Activated CD4-positive, alpha-beta T cell treated with anti-CD3 and anti-CD28 coated beads, Interleukin-2, amount 10 ng/mL, durations not matched to agents 7 days and 5 days (primary cell): ENCODE measurements around the gene NOP10. TPM values are rescaled to one million over a fixed set of nuclear protein-coding genes. Genes with fewer than 3 reads are reported as not detected.
"Not testable (repeated sequence)": the region's sequence is repeated elsewhere in the genome, so short reads cannot be mapped to it uniquely, and the experiment has no call there.

Experiments
- CTCF ChIA-PET: fragments of 350-600 bp; sonication (Branson Sonifier 250); formaldehyde crosslinking; loops from one replicate; lab custom pipeline; 2021; ENCODE audit warnings: antibody characterized with exemption; lab: Charles Lee
- POLR2A ChIA-PET: fragments of 350-600 bp; sonication (Branson Sonifier 250); formaldehyde crosslinking; loops from one replicate; lab custom pipeline; 2021; ENCODE audit warnings: antibody characterized with exemption; lab: Charles Lee
- DNase-seq: peaks from one replicate; pipeline ENCODE4 v3.0.0-alpha.2; 2020
- H3K27ac Mint-ChIP-seq: one replicate; pipeline ENCODE4 v1.8.0; 2021; ENCODE audit warnings: mild to moderate bottlenecking, moderate library complexity, mixed read lengths
- H3K27me3 Mint-ChIP-seq: one replicate; pipeline ENCODE4 v1.8.0; 2021; ENCODE audit warnings: mixed read lengths
- H3K36me3 Mint-ChIP-seq: one replicate; pipeline ENCODE4 v1.8.0; 2021; ENCODE audit warnings: low read depth, mixed read lengths
- H3K4me1 Mint-ChIP-seq: one replicate; pipeline ENCODE4 v1.8.0; 2021; ENCODE audit warnings: mixed read lengths
- H3K4me3 Mint-ChIP-seq: one replicate; pipeline ENCODE4 v1.8.0; 2021; ENCODE audit warnings: mild to moderate bottlenecking, moderate library complexity, mixed read lengths
- H3K9me3 Mint-ChIP-seq: one replicate; pipeline ENCODE4 v1.8.0; 2021; ENCODE audit warnings: mixed read lengths
- total RNA-seq, 2 experiments: library from RNA; stranded (reverse); gene quantifications; one replicate each; pipeline ENCODE4 v1.2.3, GENCODE V29; 2021

NOP10 gene
- 100 to 1,000 TPM; 162 to 207 TPM for total RNA-seq

DNA sequence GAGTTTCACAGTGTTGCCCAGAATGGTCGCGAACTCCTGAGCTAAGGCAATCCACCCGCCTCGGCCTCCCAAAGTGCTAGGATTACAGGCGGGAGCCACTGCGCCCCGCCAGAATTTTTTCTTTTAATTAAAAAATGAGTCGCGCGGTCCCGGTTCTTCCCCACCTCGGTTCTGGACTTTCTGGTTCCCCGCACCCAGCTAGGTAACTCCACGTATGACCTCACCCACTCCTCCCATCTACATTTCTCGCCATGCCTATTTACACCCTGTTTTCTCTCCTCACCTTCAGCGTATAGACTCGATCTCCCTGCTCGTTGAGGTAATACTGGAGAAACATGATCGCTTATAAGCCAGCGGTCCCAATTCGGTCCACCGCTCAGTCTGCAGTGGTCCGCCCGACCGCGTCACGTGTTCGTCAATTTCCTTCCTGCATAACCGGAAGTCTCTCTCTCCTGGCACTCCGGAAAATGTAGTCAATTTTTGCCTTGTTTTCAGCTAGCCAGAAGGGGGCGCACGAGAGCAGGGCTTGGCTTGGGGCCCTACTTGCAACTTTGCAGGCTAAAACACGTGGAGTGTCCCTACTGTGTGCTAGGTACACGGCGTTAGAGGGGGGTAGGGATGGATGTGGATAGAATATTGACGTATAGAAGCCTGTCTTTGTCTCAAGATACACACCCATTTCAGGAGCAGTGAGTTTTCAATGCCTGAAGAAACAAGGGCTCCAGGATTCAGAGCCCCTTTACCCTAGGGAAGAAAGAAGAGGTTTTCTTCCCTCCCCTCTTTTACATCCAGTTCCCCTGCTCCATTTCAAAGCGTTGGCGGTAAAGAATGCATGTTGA lies at the start of gene NOP10, which contains the start of gene NUTM1:
Gene NOP10, minus strand, starts transcription at position 400 of the 839 bp plus-strand sequence. Its CDS starts 63 bp downstream, at position 337.
Gene NUTM1, plus strand, starts transcription at position 579 of the 839 bp plus-strand sequence. CDS start 382 bp downstream, outside the sequence.
- ChIA-PET POLR2A (interaction anchor here (0.7 to 1.1 kb wide), 2 partner anchors 23 to 24 kb away, joined by 3 to 5 read pairs; partner anchors contain the start of gene LPCAT4), CTCF (interaction anchor here (0.6 to 2.7 kb wide), 16 partner anchors 9 to 281 kb away, joined by 3 to 31 read pairs (median 4); partner anchors contain the start of genes KATNBL1 and LPCAT4)
- Mint-ChIP-seq H3K36me3 (peaks cover 27% of the 10 kb centered on the region), H3K27me3 (no peaks in the 10 kb centered on the region), H3K27ac (no peak within 1 kb of the TSS), H3K4me1 (peaks cover 23% of the 10 kb centered on the region), H3K4me3 (no peak within 1 kb of the TSS), H3K9me3 (no peaks in the 10 kb centered on the region)
- peak; percentile 96 for DNase-seq

DNA sequence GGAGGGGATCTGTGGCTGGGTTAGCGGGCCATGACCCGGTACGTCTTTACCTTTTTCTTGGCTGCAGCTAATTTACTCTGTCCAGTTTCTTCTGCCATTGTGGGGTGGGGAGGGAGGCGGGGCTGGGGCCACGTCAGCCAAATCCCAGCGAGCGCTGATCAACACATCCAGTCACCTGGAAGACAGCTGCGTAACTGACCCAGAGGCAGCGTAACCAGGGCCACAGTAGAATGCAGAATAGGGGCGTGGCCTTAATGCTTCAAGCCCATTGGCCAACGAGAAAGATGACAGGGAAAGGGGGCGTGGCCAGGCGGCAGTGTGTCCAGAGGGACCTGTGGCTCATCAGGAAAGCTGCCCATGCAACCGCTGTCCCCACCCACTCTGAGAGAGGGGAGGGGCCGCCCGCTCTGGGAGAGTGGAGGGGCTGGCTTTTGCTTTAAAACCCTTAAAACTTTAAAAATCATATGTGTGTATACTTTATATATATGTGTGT lies 46.7 kb upstream of the NOP10 start:
- H3K36me3 Mint-ChIP-seq, H3K4me1 Mint-ChIP-seq, POLR2A ChIA-PET, H3K27me3 Mint-ChIP-seq, H3K9me3 Mint-ChIP-seq, CTCF ChIA-PET, H3K4me3 Mint-ChIP-seq, H3K27ac Mint-ChIP-seq, DNase-seq: not testable (repeated sequence)

DNA sequence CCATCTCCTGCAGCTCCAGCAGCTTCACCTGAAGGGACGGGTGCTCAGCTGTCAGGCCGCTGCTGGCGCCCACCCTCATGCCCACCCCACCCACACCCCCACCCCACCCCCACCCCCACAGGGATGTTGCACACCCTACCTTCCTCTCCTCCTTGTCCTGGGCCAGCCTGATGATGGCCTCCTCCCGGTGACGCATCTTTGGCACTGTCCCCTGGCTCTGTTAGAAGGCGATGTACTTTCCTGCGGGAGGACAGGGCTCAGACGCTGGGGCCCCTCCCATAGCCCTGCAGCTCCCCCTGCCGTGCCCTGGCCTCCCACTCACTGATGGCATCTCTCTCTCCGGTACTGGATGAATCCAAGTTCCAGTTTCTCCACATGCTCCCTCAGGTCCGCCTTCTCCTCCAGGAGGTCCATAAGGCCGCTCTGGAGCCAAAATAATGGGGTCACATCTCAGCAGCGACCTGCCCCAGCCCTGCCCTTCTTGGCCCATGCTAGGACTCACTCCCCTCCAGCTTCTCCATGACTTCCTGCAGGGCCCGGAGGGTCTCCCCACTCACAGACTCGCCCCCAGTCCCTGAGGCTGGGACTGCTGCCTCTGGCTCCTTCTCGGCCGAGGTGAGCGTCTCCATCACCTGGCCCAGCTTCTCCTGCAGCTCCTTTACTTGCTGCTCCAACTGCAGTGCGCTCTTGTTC lies 39.0 kb upstream of the NOP10 start:
- H3K4me1 Mint-ChIP-seq, H3K9me3 Mint-ChIP-seq, H3K27me3 Mint-ChIP-seq, H3K27ac Mint-ChIP-seq, H3K4me3 Mint-ChIP-seq, DNase-seq, CTCF ChIA-PET, POLR2A ChIA-PET, H3K36me3 Mint-ChIP-seq: not testable (repeated sequence)

DNA sequence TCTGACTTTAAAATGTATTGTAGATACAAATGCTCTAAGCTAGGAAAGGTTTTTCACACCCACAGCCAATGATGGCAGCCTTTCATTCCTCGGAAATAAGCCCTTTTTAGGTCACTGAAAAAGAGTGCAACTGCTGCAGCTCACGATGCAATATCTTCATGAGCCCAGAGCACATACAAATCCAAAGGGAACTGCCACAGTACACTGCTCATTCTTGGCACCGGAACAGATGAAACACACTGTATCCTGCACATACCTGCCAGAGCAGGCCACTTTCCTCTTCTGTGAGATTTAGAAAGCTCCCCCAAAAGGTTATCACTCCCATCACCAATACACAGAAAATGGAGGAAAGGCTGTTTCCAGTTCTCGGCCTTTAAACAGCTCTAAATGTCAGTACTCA lies 37.6 kb upstream of the NOP10 start:
- H3K4me3 Mint-ChIP-seq, H3K4me1 Mint-ChIP-seq, CTCF ChIA-PET, DNase-seq, H3K27ac Mint-ChIP-seq, POLR2A ChIA-PET, H3K36me3 Mint-ChIP-seq, H3K9me3 Mint-ChIP-seq, H3K27me3 Mint-ChIP-seq: not testable (repeated sequence)

DNA sequence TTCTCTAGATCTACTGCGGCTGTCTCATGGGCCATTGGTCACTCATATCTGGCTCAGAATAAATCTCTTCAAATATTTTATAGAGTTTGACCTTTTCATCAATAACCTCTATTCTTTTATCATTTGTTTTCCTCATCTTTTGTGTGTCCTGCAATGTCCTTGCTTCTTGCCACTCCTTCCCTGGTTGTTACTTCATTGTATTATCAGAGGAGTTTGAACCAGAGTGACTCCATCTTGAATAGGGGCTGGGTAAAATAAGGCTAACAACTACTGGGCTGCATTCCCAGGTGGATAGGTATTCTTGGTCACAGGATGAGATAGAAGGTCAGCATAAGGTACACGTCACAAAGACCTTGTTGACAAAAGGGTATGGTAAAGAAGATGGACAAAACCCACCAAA lies 33.9 kb upstream of the NOP10 start:
- no peaks in the 10 kb centered on the region for H3K9me3 Mint-ChIP-seq
- CTCF ChIA-PET, result no interaction called here

DNA sequence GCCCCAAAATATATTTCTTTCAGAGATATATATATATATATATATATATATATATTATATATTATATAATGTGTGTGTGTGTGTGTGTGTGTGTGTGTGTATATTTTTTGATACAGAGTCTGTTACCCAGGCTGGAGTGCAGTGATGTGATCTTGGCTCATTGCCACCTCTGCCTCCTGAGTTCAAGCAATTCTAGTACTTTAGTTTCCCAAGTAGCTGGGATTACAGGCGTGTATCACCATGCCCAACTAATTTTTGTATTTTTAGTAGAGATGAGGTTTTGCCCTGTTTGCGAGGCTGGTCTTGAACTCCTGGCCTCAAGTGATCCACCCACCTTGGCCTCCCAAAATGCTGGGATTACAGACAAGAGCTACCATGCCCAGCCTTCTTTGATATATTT lies 32.6 kb upstream of the NOP10 start:
- H3K4me1 Mint-ChIP-seq, H3K36me3 Mint-ChIP-seq, H3K27ac Mint-ChIP-seq, DNase-seq, POLR2A ChIA-PET, H3K27me3 Mint-ChIP-seq, H3K9me3 Mint-ChIP-seq, H3K4me3 Mint-ChIP-seq: not testable (repeated sequence)
- CTCF ChIA-PET, result interaction anchor here (1.3 kb wide), 1 partner anchor 8 kb away, joined by 6 read pairs; the partner anchor contains the start of gene LPCAT4

More for the DNA sequence above, 33.9 kb upstream of the NOP10 start:
- no peak for DNase-seq
- Mint-ChIP-seq H3K27ac (no peak overlapping the region), H3K4me1 (no peaks in the 10 kb centered on the region), H3K4me3 (no peak overlapping the region), H3K36me3 (peaks cover 8% of the 10 kb centered on the region), H3K27me3 (no peaks in the 10 kb centered on the region)
- POLR2A ChIA-PET, result no interaction called here

DNA sequence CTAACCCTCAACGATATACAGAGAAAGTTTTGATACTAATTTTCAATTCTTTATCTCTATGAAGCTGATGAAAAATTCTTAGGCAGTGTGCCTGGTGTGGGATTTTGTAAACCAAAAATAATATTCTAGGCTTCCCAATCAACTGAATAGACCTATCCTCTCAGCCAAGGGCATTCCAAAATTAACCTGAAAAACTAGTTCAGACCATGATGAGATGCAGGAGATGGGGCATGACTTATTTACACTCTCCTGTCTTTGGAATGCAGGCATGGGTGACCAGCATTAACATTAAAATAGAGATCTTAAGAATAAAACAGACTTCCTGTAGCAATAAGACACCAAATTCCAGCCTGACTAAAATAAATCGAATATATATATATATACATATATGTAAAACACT lies 31.9 kb upstream of the NOP10 start:
- H3K27ac Mint-ChIP-seq, result no peak overlapping the region
- H3K4me1 Mint-ChIP-seq, result peaks cover 5% of the 10 kb centered on the region
- H3K27me3 Mint-ChIP-seq, result no peaks in the 10 kb centered on the region
- DNase-seq, result no peak
- no peak overlapping the region for H3K4me3 Mint-ChIP-seq
- POLR2A ChIA-PET, result no interaction called here
- CTCF ChIA-PET, result no interaction called here
- H3K9me3 Mint-ChIP-seq, result no peaks in the 10 kb centered on the region
- peaks cover 4% of the 10 kb centered on the region for H3K36me3 Mint-ChIP-seq

DNA sequence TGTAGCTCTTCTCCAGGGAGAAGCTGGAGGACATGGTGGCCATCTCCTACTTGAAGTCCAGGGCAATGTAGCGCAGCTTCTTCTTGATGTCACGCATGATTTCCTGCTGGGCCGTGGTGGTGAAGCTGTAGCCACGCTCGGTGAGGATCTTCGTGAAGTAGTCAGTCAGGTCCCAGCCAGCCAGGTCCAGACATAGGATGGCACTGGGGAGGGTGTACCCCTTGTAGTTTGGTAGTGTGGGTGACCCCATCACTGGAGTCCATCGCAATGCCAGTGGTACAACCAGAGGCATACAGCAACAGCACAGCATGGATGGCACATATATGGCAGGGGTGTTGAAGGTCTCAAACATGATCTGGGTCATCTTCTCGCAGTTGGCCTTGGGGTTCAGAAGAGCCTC lies 31.0 kb upstream of the NOP10 start:
- no peak for DNase-seq
- peaks cover 4% of the 10 kb centered on the region for H3K36me3 Mint-ChIP-seq
- H3K27me3 Mint-ChIP-seq, result no peaks in the 10 kb centered on the region
- H3K4me1 Mint-ChIP-seq, result peaks cover 10% of the 10 kb centered on the region
- H3K4me3 Mint-ChIP-seq, result no peak overlapping the region
- ChIA-PET CTCF (no interaction called here), POLR2A (no interaction called here)
- no peak overlapping the region for H3K27ac Mint-ChIP-seq
- H3K9me3 Mint-ChIP-seq, result no peaks in the 10 kb centered on the region

DNA sequence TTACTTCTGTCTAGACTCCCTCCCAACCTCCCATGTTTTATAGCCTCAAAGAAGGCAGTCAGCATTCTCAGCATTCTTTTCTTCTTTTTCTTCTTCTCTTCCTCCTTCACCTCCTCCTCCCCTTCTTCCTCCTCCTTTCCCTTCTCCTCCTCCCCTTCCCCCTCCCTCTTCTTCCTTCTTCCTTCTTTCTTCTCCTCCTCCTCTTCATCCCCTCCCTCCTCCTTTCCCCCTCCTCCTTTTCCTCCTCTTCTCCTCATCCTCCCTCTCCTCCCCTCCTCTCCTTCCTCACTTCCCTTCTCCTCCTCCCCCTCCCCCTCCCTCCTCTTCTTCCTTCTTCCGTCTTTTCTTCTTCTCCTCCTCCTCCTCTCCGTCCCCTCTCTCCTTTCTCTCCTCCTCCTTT lies 27.7 kb upstream of the NOP10 start:
- no peak overlapping the region for H3K27ac Mint-ChIP-seq
- H3K36me3 Mint-ChIP-seq, result no peaks in the 10 kb centered on the region
- DNase-seq, result no peak
- no peaks in the 10 kb centered on the region for H3K9me3 Mint-ChIP-seq
- peaks cover 28% of the 10 kb centered on the region for H3K4me1 Mint-ChIP-seq
- CTCF ChIA-PET, result no interaction called here
- no peaks in the 10 kb centered on the region for H3K27me3 Mint-ChIP-seq
- no peak overlapping the region for H3K4me3 Mint-ChIP-seq
- POLR2A ChIA-PET, result no interaction called here

DNA sequence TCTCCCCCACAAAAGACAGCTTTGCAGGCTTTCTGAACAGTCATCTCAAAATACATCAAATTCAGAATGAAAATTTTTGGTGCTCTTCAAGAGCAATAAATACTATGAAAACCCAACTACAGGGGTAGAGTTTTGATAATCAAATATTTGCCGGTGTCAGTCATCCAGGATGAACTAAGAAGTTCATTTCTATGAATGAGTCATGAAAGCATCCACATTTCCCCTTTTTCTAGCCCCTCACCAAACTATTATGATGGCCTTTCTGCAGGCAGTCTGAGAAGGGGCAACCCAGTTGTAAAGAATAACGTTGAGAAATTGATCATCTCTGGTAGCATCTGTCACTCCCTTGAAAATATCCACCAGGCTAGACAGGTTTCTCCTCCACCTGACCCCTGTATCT lies 27.2 kb upstream of the NOP10 start:
- ChIA-PET POLR2A (no interaction called here), CTCF (no interaction called here)
- H3K27me3 Mint-ChIP-seq, result no peaks in the 10 kb centered on the region
- no peak for DNase-seq
- no peak overlapping the region for H3K4me3 Mint-ChIP-seq
- H3K9me3 Mint-ChIP-seq, result no peaks in the 10 kb centered on the region
- H3K27ac Mint-ChIP-seq, result peak overlapping the region; percentile 31
- no peaks in the 10 kb centered on the region for H3K36me3 Mint-ChIP-seq
- peaks cover 33% of the 10 kb centered on the region for H3K4me1 Mint-ChIP-seq

DNA sequence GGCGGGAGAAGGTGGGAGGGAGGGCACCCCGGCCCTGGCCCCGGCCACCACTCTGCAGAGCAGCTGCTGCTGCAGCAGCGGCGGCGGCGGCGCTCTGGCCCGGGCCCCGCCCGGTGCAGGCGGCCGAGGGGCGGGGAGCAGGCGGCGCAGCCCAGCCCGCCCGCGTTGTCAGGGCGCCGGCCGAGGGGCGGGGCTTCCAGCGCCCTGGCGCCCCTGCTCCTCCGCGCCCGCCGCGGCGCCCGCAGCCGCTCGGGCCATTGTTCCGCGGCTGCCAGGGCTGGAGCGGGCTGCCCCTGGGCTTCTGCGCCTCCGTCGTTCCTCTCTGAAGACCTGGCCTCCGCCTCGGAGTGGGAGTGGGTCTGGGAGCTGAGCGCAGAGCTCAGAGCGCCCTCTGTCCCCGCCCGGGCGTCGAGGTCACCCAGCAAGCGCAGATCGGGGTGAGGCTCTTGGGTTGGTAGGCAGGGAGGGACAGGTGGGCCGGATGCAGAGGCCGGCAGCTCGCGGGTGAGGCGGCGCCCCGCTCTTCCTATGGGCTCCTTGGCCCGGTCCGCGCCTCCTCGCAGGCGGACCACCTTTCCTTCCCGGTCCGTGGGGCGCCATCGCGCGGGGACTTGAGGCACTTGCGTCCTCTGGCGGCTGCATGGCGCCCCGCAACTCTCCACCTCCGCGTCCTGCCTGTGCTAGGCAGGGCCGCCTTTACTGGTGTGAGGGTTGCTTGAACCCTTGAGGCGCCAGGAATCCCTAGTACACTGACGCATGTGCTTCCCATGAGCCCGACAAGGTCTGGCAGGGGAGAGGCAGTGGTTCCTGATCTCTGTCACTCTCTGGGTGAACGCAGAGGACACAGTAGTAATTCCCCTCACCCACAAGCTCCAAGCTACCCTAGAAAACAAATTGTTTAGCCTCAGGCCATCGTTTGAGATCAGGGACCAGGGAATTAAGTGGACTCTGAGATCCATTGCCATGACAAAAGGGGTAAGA lies 24.5 kb upstream of the NOP10 start, which contains the start of gene LPCAT4:
Gene LPCAT4, minus strand, starts transcription at position 96 of the 981 bp plus-strand sequence. CDS start 96 bp downstream, outside the sequence.
- H3K27me3 Mint-ChIP-seq, result no peaks in the 10 kb centered on the region
- H3K36me3 Mint-ChIP-seq, result peaks cover 11% of the 10 kb centered on the region
- CTCF ChIA-PET, result interaction anchor here (0.6 to 3.8 kb wide), 24 partner anchors 9 to 272 kb away, joined by 3 to 31 read pairs (median 4); partner anchors contain the start of genes GOLGA8B, KATNBL1, NOP10 and NUTM1
- peaks cover 54% of the 10 kb centered on the region for H3K4me1 Mint-ChIP-seq
- no peaks in the 10 kb centered on the region for H3K9me3 Mint-ChIP-seq
- H3K27ac Mint-ChIP-seq, result peak within 1 kb of the TSS; percentile 98
- peak within 1 kb of the TSS; percentile 97 for H3K4me3 Mint-ChIP-seq
- POLR2A ChIA-PET, result interaction anchor here (0.6 to 0.7 kb wide), 4 partner anchors 25 to 70 kb away, joined by 3 read pairs; partner anchors contain the start of gene GOLGA8A
- DNase-seq, result peak; percentile 94
